Uterus (tissue), 2 donors: ENCODE data around the gene SKOR1.

Experiments
- POLR2A ChIP-seq, 2 donors: fragments of 450-650 bp; IDR thresholded peaks; one replicate each; pipeline ENCODE4 v1.6.1; 2016; ENCODE audit warnings: antibody characterized with exemption in 2 of 2, mild to moderate bottlenecking in 1 of 2, moderate library complexity in 1 of 2
- TF ChIP-seq, protein P1 (sequence below), 4 experiments: fragments of 200-600 bp in 2 of 4; fragments of 450-650 bp in 2 of 4; sonication (generic) in 2 of 4; IDR thresholded peaks; one replicate each; pipeline ENCODE4 v1.5.1; 2016 to 2019; ENCODE audit warnings: antibody characterized with exemption in 4 of 4, mild to moderate bottlenecking in 2 of 4, moderate library complexity in 1 of 4

DNA sequence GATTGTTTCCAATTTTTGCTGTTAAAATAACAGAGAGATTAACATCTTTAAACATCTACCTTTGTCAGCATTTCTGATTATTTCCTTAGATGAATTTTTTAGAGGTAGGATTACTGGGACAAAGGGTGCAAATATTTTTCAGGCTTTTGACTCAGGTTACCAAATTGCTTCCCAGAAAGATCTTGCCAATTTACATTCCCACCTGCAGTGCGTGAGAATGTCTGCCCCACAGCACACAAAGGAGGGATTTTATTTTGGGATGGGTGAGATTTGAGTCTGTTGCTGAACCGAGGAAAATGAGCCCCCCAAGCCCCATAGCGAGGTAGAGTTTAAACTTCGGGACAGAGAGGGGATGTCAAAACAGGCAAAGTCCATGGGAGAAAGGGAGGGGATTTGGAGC, 40.5 kb downstream of the SKOR1 start:
- TF ChIP-seq, protein P1, sequence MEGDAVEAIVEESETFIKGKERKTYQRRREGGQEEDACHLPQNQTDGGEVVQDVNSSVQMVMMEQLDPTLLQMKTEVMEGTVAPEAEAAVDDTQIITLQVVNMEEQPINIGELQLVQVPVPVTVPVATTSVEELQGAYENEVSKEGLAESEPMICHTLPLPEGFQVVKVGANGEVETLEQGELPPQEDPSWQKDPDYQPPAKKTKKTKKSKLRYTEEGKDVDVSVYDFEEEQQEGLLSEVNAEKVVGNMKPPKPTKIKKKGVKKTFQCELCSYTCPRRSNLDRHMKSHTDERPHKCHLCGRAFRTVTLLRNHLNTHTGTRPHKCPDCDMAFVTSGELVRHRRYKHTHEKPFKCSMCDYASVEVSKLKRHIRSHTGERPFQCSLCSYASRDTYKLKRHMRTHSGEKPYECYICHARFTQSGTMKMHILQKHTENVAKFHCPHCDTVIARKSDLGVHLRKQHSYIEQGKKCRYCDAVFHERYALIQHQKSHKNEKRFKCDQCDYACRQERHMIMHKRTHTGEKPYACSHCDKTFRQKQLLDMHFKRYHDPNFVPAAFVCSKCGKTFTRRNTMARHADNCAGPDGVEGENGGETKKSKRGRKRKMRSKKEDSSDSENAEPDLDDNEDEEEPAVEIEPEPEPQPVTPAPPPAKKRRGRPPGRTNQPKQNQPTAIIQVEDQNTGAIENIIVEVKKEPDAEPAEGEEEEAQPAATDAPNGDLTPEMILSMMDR (IDR thresholded peaks at IDR 0.05), result no peak
- TF ChIP-seq POLR2A (IDR thresholded peaks at IDR 0.05), result no peak
